ENCODE data around the gene GVQW3.
"Not testable (repeated sequence)": the region's sequence is repeated elsewhere in the genome, so short reads cannot be mapped to it uniquely, and the experiment has no call there.

The GVQW3 gene

DNA sequence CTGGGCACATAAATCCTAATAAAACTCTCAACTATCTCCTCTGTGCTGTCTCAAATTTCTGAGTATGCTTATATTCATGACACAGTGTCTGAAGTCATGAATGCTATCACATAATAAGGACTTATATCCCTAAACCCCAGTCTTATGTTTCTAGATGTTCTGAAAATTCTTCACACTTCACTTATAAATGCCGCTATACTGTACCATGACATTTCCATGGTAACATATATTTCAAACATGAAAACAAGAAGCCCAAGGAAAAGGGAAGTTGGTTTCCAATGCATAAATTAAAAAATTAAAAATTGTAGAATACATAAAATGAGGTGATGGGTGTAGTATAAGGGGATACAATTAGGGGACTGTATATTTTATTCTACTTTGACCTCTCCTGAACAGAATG is 11.7 kb downstream of the GVQW3 start:
- no peak overlapping the region for H3K4me3 ChIP-seq (replicated peaks; ENCODE audit: low read depth, low read length)
- DNase-seq (ENCODE audit: low read depth) = no peak
- TF ChIP-seq, protein P1, sequence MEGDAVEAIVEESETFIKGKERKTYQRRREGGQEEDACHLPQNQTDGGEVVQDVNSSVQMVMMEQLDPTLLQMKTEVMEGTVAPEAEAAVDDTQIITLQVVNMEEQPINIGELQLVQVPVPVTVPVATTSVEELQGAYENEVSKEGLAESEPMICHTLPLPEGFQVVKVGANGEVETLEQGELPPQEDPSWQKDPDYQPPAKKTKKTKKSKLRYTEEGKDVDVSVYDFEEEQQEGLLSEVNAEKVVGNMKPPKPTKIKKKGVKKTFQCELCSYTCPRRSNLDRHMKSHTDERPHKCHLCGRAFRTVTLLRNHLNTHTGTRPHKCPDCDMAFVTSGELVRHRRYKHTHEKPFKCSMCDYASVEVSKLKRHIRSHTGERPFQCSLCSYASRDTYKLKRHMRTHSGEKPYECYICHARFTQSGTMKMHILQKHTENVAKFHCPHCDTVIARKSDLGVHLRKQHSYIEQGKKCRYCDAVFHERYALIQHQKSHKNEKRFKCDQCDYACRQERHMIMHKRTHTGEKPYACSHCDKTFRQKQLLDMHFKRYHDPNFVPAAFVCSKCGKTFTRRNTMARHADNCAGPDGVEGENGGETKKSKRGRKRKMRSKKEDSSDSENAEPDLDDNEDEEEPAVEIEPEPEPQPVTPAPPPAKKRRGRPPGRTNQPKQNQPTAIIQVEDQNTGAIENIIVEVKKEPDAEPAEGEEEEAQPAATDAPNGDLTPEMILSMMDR (IDR thresholded peaks at IDR 0.05; ENCODE audit: low read length, missing control alignments) = no peak

DNA sequence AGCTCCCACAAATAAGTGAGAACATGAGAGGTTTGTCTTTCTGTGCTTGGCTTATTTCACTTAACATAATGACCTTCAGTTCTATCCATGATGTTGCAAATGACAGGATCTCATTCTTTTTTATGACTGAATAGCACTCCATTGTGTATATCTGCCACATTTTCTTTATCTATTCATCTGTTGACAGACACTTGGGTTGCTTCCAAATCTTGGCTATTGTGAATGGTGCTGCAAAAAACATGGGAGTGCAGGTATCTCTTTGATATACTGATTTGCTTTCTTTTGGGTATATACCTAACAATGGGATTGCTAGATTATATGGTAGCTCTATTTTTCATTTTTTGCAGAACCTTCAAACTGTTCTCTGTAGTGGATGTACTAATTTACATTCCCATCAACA is 13.3 kb downstream of the GVQW3 start:
- TF ChIP-seq, protein P1 (IDR thresholded peaks at IDR 0.05; ENCODE audit: low read length, missing control alignments) = no peak
- DNase-seq (ENCODE audit: low read depth) = no peak
- H3K4me3 ChIP-seq (replicated peaks; ENCODE audit: low read depth, low read length) = no peak overlapping the region

DNA sequence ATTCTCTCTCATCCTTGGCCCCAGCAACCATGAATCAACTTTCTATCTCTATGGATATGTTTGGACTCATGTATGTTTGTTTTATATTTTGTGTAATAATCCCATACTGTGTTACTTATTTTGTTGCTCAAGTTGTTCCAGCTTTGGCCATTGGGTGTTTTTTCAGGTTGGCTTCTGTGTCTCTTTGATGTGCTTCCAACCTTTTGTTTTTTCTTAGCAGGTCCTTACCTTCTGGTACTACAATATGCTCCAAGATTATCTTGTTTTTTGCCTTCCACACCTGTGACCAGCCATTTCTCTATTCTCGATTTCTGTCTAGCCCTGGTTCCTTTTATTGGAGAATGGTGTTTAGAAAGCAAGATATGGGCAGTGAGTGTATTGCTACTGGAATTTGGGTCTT is 14.2 kb downstream of the GVQW3 start:
- TF ChIP-seq, protein P1 (IDR thresholded peaks at IDR 0.05; ENCODE audit: low read length, missing control alignments) = no peak
- DNase-seq (ENCODE audit: low read depth) = no peak

DNA sequence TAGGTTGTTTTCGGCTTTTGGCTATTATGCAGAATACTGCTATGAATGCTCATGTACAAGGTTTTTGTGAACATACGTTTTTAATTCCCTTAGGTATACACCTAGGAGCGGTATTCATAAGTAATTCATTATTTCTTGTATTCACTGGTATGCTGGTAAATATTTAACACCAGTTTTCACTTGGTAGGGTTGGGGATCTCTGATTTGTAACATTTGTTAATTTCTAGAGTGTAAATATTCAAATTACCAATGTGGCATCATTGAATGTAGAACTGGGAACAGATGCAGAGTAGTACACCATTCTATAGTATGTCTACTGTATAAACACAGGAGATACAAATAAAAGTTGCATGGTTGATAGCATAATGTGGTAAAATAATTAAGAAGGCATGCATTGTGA is 16.3 kb downstream of the GVQW3 start:
- H3K4me3 ChIP-seq (replicated peaks; ENCODE audit: low read depth, low read length) = no peak overlapping the region
- DNase-seq (ENCODE audit: low read depth) = no peak
- TF ChIP-seq, protein P1 (IDR thresholded peaks at IDR 0.05; ENCODE audit: low read length, missing control alignments) = no peak

More for the DNA sequence above, 14.2 kb downstream of the GVQW3 start:
- no peak overlapping the region for H3K4me3 ChIP-seq (replicated peaks; ENCODE audit: low read depth, low read length)

DNA sequence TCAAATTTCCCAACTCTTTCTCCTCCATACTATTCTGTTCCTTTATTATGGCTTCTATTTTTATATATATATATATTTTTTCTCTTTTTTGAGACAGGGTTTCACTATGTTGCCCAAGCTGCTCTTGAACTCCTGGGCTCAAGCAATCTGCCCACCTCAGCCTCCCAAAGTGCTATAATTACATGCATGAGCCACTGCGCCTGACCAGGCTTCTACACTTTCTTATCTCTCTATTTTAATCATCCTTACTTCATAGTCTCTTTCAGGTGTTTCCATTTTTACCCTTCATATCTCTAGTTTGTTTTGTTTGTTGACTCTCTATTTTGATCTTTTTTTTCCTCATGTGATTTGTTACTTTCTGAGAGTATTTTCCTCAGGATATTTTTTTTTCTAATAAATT is 19.8 kb downstream of the GVQW3 start:
- H3K4me3 ChIP-seq (replicated peaks; ENCODE audit: low read depth, low read length) = no peak overlapping the region
- TF ChIP-seq, protein P1 (IDR thresholded peaks at IDR 0.05; ENCODE audit: low read length, missing control alignments) = no peak
- no peak for DNase-seq (ENCODE audit: low read depth)

DNA sequence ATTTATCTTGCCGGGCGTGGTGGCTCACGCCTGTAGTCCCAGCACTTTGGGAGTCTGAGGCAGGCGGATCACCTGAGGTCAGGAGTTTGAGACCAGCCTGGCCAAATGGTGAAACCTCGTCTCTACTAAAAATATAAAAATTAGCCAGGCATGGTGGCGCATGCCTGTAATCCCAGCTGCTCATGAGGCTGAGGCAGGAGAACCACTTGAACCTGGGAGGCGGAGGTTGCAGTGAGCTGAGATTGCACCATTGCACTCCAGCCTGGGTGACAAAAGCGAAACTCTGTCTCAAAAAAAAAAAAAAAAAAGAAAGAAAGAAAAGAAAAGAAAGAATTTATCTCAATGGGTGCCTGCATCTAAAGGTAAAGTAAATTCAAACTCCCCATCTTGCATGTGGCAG is 20.4 kb downstream of the GVQW3 start:
- DNase-seq (ENCODE audit: low read depth); H3K4me3 ChIP-seq (replicated peaks; ENCODE audit: low read depth, low read length): not testable (repeated sequence)

DNA sequence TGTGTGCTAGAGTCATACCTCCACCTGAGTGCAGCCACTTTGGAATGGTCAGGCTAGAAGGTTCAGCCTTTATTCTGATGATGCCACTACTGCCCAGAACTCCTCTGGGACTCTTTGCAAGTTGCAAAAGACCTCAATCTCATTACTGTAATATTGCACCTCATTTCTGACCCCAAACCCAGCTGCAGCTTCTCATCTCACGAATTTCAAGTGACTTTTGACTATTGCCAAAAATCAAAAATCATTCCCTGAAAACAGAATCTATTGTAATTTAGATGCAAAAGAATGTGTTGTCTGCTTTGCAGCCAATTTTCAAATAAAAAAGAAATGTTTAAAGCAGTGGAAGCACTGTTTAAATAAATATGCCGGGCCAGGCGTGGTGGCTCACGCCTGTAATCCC is 25.2 kb downstream of the GVQW3 start:
- H3K4me3 ChIP-seq (replicated peaks; ENCODE audit: low read depth, low read length) = no peak overlapping the region
- DNase-seq (ENCODE audit: low read depth) = no peak
- TF ChIP-seq, protein P1 (IDR thresholded peaks at IDR 0.05; ENCODE audit: low read length, missing control alignments) = no peak

All from fibroblast of pulmonary artery (primary cell).